ENCODE measurements around the gene CNIH1.

CNIH1 gene

GRCh38 chr14:54489318-54489683 is 48.1 kb upstream of the CNIH1 start:
- no peaks in the 10 kb centered on the region for H3K27me3 ChIP-seq (ENCODE audit: insufficient read depth, poor library complexity, severe bottlenecking)
- no peak for DNase-seq (ENCODE audit: low read depth in 1 of 2, low spot score in 1 of 2)
- TF ChIP-seq REST (IDR thresholded peaks at IDR 0.05; ENCODE audit: insufficient replicate concordance, low read depth) (no peak), POLR2AphosphoS5 (IDR thresholded peaks at IDR 0.05; ENCODE audit: low read depth) (no peak), SPI1 (IDR thresholded peaks at IDR 0.05; ENCODE audit: borderline replicate concordance, low read depth) (no peak), CTCF (IDR thresholded peaks at IDR 0.05; ENCODE audit: insufficient read depth, low read length) (no peak), GABPA (IDR thresholded peaks at IDR 0.05; ENCODE audit: low read depth) (no peak)
- peak overlapping the region; percentile 98 for H3K4me3 ChIP-seq (replicated peaks; ENCODE audit: insufficient read depth, low read length)
- peak overlapping the region; percentile 72 for H3K27ac ChIP-seq (replicated peaks)

GRCh38 chr14:54488646-54489317 is 47.6 kb upstream of the CNIH1 start, which contains the start of gene GMFB:
GMFB (minus strand) TSS chr14:54488980; CDS start chr14:54488927, 53 bp downstream.
- Histone ChIP-seq H3K4me3 (replicated peaks; ENCODE audit: insufficient read depth, low read length) (peak within 1 kb of the TSS; percentile 98), H3K27ac (replicated peaks) (peak within 1 kb of the TSS; percentile 72), H3K27me3 (ENCODE audit: insufficient read depth, poor library complexity, severe bottlenecking) (no peaks in the 10 kb centered on the region)
- DNase-seq (ENCODE audit: low read depth in 1 of 2, low spot score in 1 of 2) = peak; percentile 67 to 87
- 0 out of 2 replicates have a peak, but pooled peaks have one; percentile 11 for TF ChIP-seq GABPA (IDR thresholded peaks at IDR 0.05; ENCODE audit: low read depth)
- TF ChIP-seq POLR2AphosphoS5 (IDR thresholded peaks at IDR 0.05; ENCODE audit: low read depth) = peak; percentile 71
- TF ChIP-seq SPI1 (IDR thresholded peaks at IDR 0.05; ENCODE audit: borderline replicate concordance, low read depth) = no peak

GRCh38 chr14:54488318-54488645 is 47.1 kb upstream of the CNIH1 start:
- Histone ChIP-seq H3K27me3 (ENCODE audit: insufficient read depth, poor library complexity, severe bottlenecking) (no peaks in the 10 kb centered on the region), H3K4me3 (replicated peaks; ENCODE audit: insufficient read depth, low read length) (peak overlapping the region; percentile 98), H3K27ac (replicated peaks) (peak overlapping the region; percentile 72)
- TF ChIP-seq SPI1 (IDR thresholded peaks at IDR 0.05; ENCODE audit: borderline replicate concordance, low read depth) (no peak), REST (IDR thresholded peaks at IDR 0.05; ENCODE audit: insufficient replicate concordance, low read depth) (no peak), CTCF (IDR thresholded peaks at IDR 0.05; ENCODE audit: insufficient read depth, low read length) (no peak), GABPA (IDR thresholded peaks at IDR 0.05; ENCODE audit: low read depth) (no peak), POLR2AphosphoS5 (IDR thresholded peaks at IDR 0.05; ENCODE audit: low read depth) (no peak)
- no peak for DNase-seq (ENCODE audit: low read depth in 1 of 2, low spot score in 1 of 2)

- TF ChIP-seq SPI1 (IDR thresholded peaks at IDR 0.05; ENCODE audit: borderline replicate concordance, low read depth) (no peak), REST (IDR thresholded peaks at IDR 0.05; ENCODE audit: insufficient replicate concordance, low read depth) (no peak), GABPA (IDR thresholded peaks at IDR 0.05; ENCODE audit: low read depth) (no peak), CTCF (IDR thresholded peaks at IDR 0.05; ENCODE audit: insufficient read depth, low read length) (no peak)
- Histone ChIP-seq H3K27ac (replicated peaks) (peak overlapping the region; percentile 72; the same call in 1 of the 2 replicates), H3K27me3 (ENCODE audit: insufficient read depth, poor library complexity, severe bottlenecking) (no peaks in the 10 kb centered on the region), H3K4me3 (replicated peaks; ENCODE audit: insufficient read depth, low read length) (peak overlapping the region; percentile 98)
- no peak for DNase-seq (ENCODE audit: low read depth in 1 of 2, low spot score in 1 of 2)
These were observed 46.6 kb upstream of the CNIH1 start for GRCh38 chr14:54487771-54488170.

Measured in HL-60 (cell line).